Psoas muscle (tissue), 8 donors: ENCODE measurements around the gene TOMM5. TPM values are rescaled to one million over a fixed set of nuclear protein-coding genes. Genes with fewer than 3 reads are reported as not detected.

ENCODE experiments used
- ATAC-seq, 4 donors: fragments of 200-7000 bp; cut with Tn5 transposase; one replicate each; pipeline ENCODE4 v1.9.1; 2020; ENCODE audit warnings: moderate library complexity in 3 of 4, mild to moderate bottlenecking in 2 of 4
- DNase-seq, 2 donors: peaks; one replicate each; pipeline ENCODE4 v3.0.0-alpha.2; 2020
- H3K27ac ChIP-seq: fragments of 200-600 bp; one replicate; pipeline ENCODE4 v1.8.0; 2022
- H3K27me3 ChIP-seq, 3 donors: fragments of 200-600 bp in 1 of 3; one replicate each; pipeline versions ENCODE4 v1.6.1 to v1.8.0; 2013 to 2022; ENCODE audit warnings: low read length in 2 of 3, mild to moderate bottlenecking in 2 of 3, moderate library complexity in 1 of 3; ENCODE audit not compliant: insufficient read depth in 3 of 3
- H3K36me3 ChIP-seq, 2 donors: fragments of 200-600 bp in 1 of 2; one replicate each; pipeline versions ENCODE4 v1.6.1 to v1.8.0; 2013 to 2022; ENCODE audit warnings: low read depth in 1 of 2, mild to moderate bottlenecking in 1 of 2, moderate library complexity in 1 of 2; ENCODE audit not compliant: insufficient read depth in 1 of 2
- H3K4me1 ChIP-seq: fragments of 200-600 bp; one replicate; pipeline ENCODE4 v1.8.0; 2022
- H3K4me3 ChIP-seq: fragments of 200-600 bp; one replicate; pipeline ENCODE4 v1.8.0; 2022; ENCODE audit warnings: mild to moderate bottlenecking
- H3K9me3 ChIP-seq: fragments of 200-600 bp; one replicate; pipeline ENCODE4 v1.8.0; 2022
- CTCF ChIP-seq: fragments of 200-600 bp; IDR thresholded peaks from one replicate; pipeline ENCODE4 v1.8.0; 2022; ENCODE audit warnings: antibody characterized with exemption
- WGBS, 3 donors: extraction: QIAGEN DNeasy Blood & Tissue Kit; methylation state at CpG; one replicate each; pipeline versions ENCODE4 v1.1.6 to v1.1.7; 2013; 5-methylcytosine and 5-hydroxymethylcytosine counted together
- intact Hi-C, 2 donors: fragments of 100-400 bp; cut with DNase I; formaldehyde crosslinking; loops; one replicate each; pipeline versions ENCODE4 v1.11.0 to v1.14.2; 2022
- polyA plus RNA-seq, 3 donors: library from polyadenylated mRNA; stranded (reverse); fragments of 200-250 nt; gene quantifications; one replicate each; pipeline ENCODE4 v1.2.3, GENCODE V29; 2013
- total RNA-seq, 4 donors: library from RNA; stranded (reverse); fragmentation: NEBNext Ultra II Directional in 2 of 4; extraction: Animal tissue kit (Norgen Biotek cat#: 25700) in 2 of 4; gene quantifications; one replicate each; pipeline versions ENCODE4 v1.2.1 to v1.2.4, GENCODE V29; 2021 to 2023
- donor health status: healthy with polysubstance abuse.
- donor health status: DM: no; HTN: no; CAD: no; lungs with moderate emphysema.
- donor health status: Bipolar disorder and iron deficiency.
- donor health status: healthy.
- donor health status: DM: yes; HTN: yes; CAD: no.
- donor health status: DM: no; HTN: no; CAD: no.
- donor health status: DM: no; HTN: no; CAD: no.
- donor health status: DM: yes; HTN: yes; CAD: no.

The TOMM5 gene
- total and polyA plus RNA-seq, 7 donors: 65.2 to 280 (median 104) TPM

GRCh38 chr9:37543468-37543867, 48.9 kb downstream of the TOMM5 start:
- no peak overlapping the region for H3K27ac ChIP-seq
- peaks cover 8% of the 10 kb centered on the region for H3K4me1 ChIP-seq
- intact Hi-C loops: no loop called here
- ATAC-seq (no peak), DNase-seq (no peak)
- H3K36me3 ChIP-seq: peaks cover 0 to 29% of the 10 kb centered on the region in 2 donors
- no peak for TF ChIP-seq CTCF
- no peaks in the 10 kb centered on the region for H3K27me3 ChIP-seq
- H3K9me3 ChIP-seq: no peaks in the 10 kb centered on the region
- 27 to 88% (median 40%) methylated on average over 1 of the region's 1 CpG for WGBS, 3 donors
- H3K4me3 ChIP-seq: no peak overlapping the region

GRCh38 chr9:37542895-37543294, 49.5 kb downstream of the TOMM5 start:
- TF ChIP-seq CTCF: no peak
- intact Hi-C loops: no loop called here
- Histone ChIP-seq H3K36me3 (peaks cover 0 to 35% of the 10 kb centered on the region in 2 donors), H3K9me3 (no peaks in the 10 kb centered on the region), H3K27me3 (no peaks in the 10 kb centered on the region), H3K27ac (no peak overlapping the region), H3K4me3 (no peak overlapping the region), H3K4me1 (peaks cover 8% of the 10 kb centered on the region)
- no peak for ATAC-seq
- WGBS, 3 donors: 57 to 81% (median 76%) methylated on average over 1 of the region's 1 CpG
- DNase-seq: no peak

GRCh38 chr9:37542488-37542887, 49.9 kb downstream of the TOMM5 start:
- no peak overlapping the region for H3K4me3 ChIP-seq
- H3K27ac ChIP-seq: no peak overlapping the region
- peaks cover 2 to 39% of the 10 kb centered on the region in 2 donors for H3K36me3 ChIP-seq
- no peaks in the 10 kb centered on the region for H3K27me3 ChIP-seq
- WGBS, 3 donors: 97 to 99% (median 98%) methylated on average over 6 of the region's 6 CpGs
- TF ChIP-seq CTCF: no peak
- H3K9me3 ChIP-seq: no peaks in the 10 kb centered on the region
- ATAC-seq: no peak
- peaks cover 8% of the 10 kb centered on the region for H3K4me1 ChIP-seq
- intact Hi-C loops: no loop called here
- DNase-seq: no peak

GRCh38 chr9:37541465-37541864, 50.9 kb downstream of the TOMM5 start:
- Histone ChIP-seq H3K9me3 (no peaks in the 10 kb centered on the region), H3K4me3 (no peak overlapping the region), H3K36me3 (peaks cover 2 to 49% of the 10 kb centered on the region in 2 donors), H3K4me1 (peaks cover 8% of the 10 kb centered on the region), H3K27ac (no peak overlapping the region), H3K27me3 (no peaks in the 10 kb centered on the region)
- TF ChIP-seq CTCF: no peak
- DNase-seq (no peak), ATAC-seq (peak in 1 of 4 donors; percentile 9)
- intact Hi-C loops: no loop called here
- 95 to 99% (median 97%) methylated on average over 8 of the region's 8 CpGs for WGBS, 3 donors

- Histone ChIP-seq H3K27ac (peak overlapping the region; percentile 51), H3K27me3 (no peaks in the 10 kb centered on the region), H3K36me3 (peaks cover 2 to 57% of the 10 kb centered on the region in 2 donors), H3K4me1 (peaks cover 8% of the 10 kb centered on the region), H3K9me3 (no peaks in the 10 kb centered on the region), H3K4me3 (no peak overlapping the region)
- intact Hi-C loops: no loop called here
- ATAC-seq: peak; percentile 79 to 90 (median 87)
- 26 to 45% (median 26%) methylated on average over 3 of the region's 3 CpGs for WGBS, 3 donors
- DNase-seq: peak; percentile 56 to 74
- TF ChIP-seq CTCF: peak; percentile 19
Observed at GRCh38 chr9:37540634-37541033, 51.8 kb downstream of the TOMM5 start.
